GM21528 (cell line): ENCODE results near the gene ECHS1.
"Not testable (repeated sequence)": the region's sequence is repeated elsewhere in the genome, so short reads cannot be mapped to it uniquely, and the experiment has no call there.

Experiments used
- ATAC-seq: cut with Tn5 transposase; IDR thresholded peaks from one replicate; pipeline ENCODE4 v1.9.1; 2021; ENCODE audit warnings: mild to moderate bottlenecking, moderate library complexity; ENCODE audit not compliant: unreplicated experiment, low FRiP score

The ECHS1 gene

GRCh38 chr10:133327651-133328357, 45.4 kb downstream of the ECHS1 start:
- no peak for ATAC-seq

GRCh38 chr10:133326745-133327650, 46.2 kb downstream of the ECHS1 start:
- ATAC-seq: no peak

GRCh38 chr10:133326223-133326551, 47.0 kb downstream of the ECHS1 start:
- no peak for ATAC-seq

- no peak for ATAC-seq
These were observed 47.5 kb downstream of the ECHS1 start for GRCh38 chr10:133325440-133326222.

GRCh38 chr10:133324857-133325260, 48.3 kb downstream of the ECHS1 start:
- ATAC-seq: no peak

GRCh38 chr10:133324198-133324792, 48.9 kb downstream of the ECHS1 start:
- no peak for ATAC-seq

- ATAC-seq: not testable (repeated sequence)
These were observed 51.0 kb downstream of the ECHS1 start for GRCh38 chr10:133322064-133322709.

- ATAC-seq: not testable (repeated sequence)
These were observed 52.2 kb downstream of the ECHS1 start for GRCh38 chr10:133320852-133321422.

GRCh38 chr10:133318494-133319127, 54.5 kb downstream of the ECHS1 start:
- peak; percentile 54 for ATAC-seq

GRCh38 chr10:133316732-133317131, 56.4 kb downstream of the ECHS1 start:
- ATAC-seq: no peak

GRCh38 chr10:133316266-133316665, 56.9 kb downstream of the ECHS1 start:
- no peak for ATAC-seq

GRCh38 chr10:133315847-133316246, 57.3 kb downstream of the ECHS1 start:
- no peak for ATAC-seq

GRCh38 chr10:133314911-133315310, 58.2 kb downstream of the ECHS1 start:
- ATAC-seq: no peak

- no peak for ATAC-seq
These were observed 60.0 kb downstream of the ECHS1 start for GRCh38 chr10:133313192-133313591.

GRCh38 chr10:133312769-133313145, 60.4 kb downstream of the ECHS1 start:
- ATAC-seq: no peak
